PC-9 (cell line): ENCODE measurements around the gene TMEFF2. TPM values are rescaled to one million over a fixed set of nuclear protein-coding genes. Genes with fewer than 3 reads are reported as not detected.

ENCODE experiments used
- BruUV-seq: library from RNA; stranded (reverse); fragments of 400-500 nt; replicated peaks from 2 replicates; lab custom pipeline; 2021; lab: Mats Ljungman, UMichigan
- CTCF ChIA-PET: fragments of 300-600 bp; sonication (Branson Sonifier 250); formaldehyde crosslinking; loops from one replicate; lab custom pipeline; 2022; ENCODE audit warnings: antibody characterized with exemption; lab: Charles Lee
- POLR2A ChIA-PET: fragments of 300-600 bp; sonication (Branson Sonifier 250); formaldehyde crosslinking; loops from one replicate; lab custom pipeline; 2022; ENCODE audit warnings: antibody characterized with exemption; ENCODE audit not compliant: unreplicated experiment; lab: Charles Lee
- DNase-seq, 2 experiments: peaks; one replicate each; pipeline versions ENCODE4 v3.0.0 to v3.0.0-alpha.2; 2015 to 2022; ENCODE audit warnings: mixed read lengths in 1 of 2
- H2AFZ ChIP-seq: fragments of 200-600 bp; sonication (generic); 2 replicates; pipeline ENCODE4 v1.8.1; 2017; ENCODE audit warnings: antibody characterized with exemption
- H3F3A ChIP-seq: fragments of 200-600 bp; sonication (generic); 2 replicates; pipeline ENCODE4 v1.8.1; 2017; ENCODE audit warnings: antibody characterized with exemption, mild to moderate bottlenecking, low read depth; ENCODE audit not compliant: insufficient read depth
- H3K27ac ChIP-seq: fragments of 200-600 bp; sonication (generic); 2 replicates; pipeline ENCODE4 v1.6.1; 2016; ENCODE audit warnings: mixed run types
- H3K27me3 ChIP-seq: fragments of 200-600 bp; sonication (generic); 2 replicates; pipeline ENCODE4 v1.6.1; 2016; ENCODE audit warnings: low read depth, mixed run types; ENCODE audit not compliant: insufficient read depth
- H3K36me3 ChIP-seq: fragments of 200-600 bp; sonication (generic); 2 replicates; pipeline ENCODE4 v1.6.1; 2016; ENCODE audit warnings: low read depth, mixed run types
- H3K4me1 ChIP-seq: fragments of 200-600 bp; sonication (generic); replicated peaks from 2 replicates; pipeline ENCODE4 v1.6.1; 2016; ENCODE audit warnings: mixed run types; ENCODE audit not compliant: insufficient read depth
- H3K4me2 ChIP-seq: fragments of 200-600 bp; sonication (generic); 2 replicates; pipeline ENCODE4 v1.6.1; 2017; ENCODE audit warnings: mixed run types
- H3K4me3 ChIP-seq: fragments of 200-600 bp; sonication (generic); 2 replicates; pipeline ENCODE4 v1.6.1; 2016; ENCODE audit warnings: mixed run types
- H3K79me2 ChIP-seq: fragments of 200-600 bp; sonication (generic); 2 replicates; pipeline ENCODE4 v1.6.1; 2017; ENCODE audit warnings: low read depth, mixed run types
- H3K9me2 ChIP-seq: fragments of 200-600 bp; sonication (generic); 2 replicates; pipeline ENCODE4 v1.8.1; 2017; ENCODE audit warnings: mild to moderate bottlenecking; ENCODE audit not compliant: insufficient read depth
- H3K9me3 ChIP-seq: fragments of 200-600 bp; sonication (generic); 2 replicates; pipeline ENCODE4 v1.8.1; 2016; ENCODE audit warnings: low read depth; ENCODE audit not compliant: insufficient read depth
- H4K20me1 ChIP-seq: fragments of 200-600 bp; sonication (generic); 2 replicates; pipeline ENCODE4 v1.8.1; 2017; ENCODE audit not compliant: insufficient read depth
- CTCF ChIP-seq: fragments of 200-600 bp; sonication (generic); conservative IDR thresholded peaks from 2 replicates; pipeline ENCODE4 v1.6.1; 2017; ENCODE audit warnings: mixed run types, antibody characterized with exemption, mild to moderate bottlenecking, moderate library complexity
- EZH2 ChIP-seq: fragments of 200-600 bp; sonication (generic); IDR thresholded peaks from 2 replicates; pipeline ENCODE4 v1.8.0; 2017; ENCODE audit warnings: antibody characterized with exemption, low read depth
- intact Hi-C: fragments of 100-400 bp; cut with micrococcal nuclease; formaldehyde crosslinking; loops from one replicate; pipeline ENCODE4 v1.10.0; 2022; ENCODE audit not compliant: unreplicated experiment
- total RNA-seq: library from RNA; stranded (reverse); gene quantifications from 2 replicates; pipeline ENCODE4 v1.2.3, GENCODE V29; 2021

Gene TMEFF2
- total RNA-seq, 1 experiment from 2014 or later = not detected

GRCh38 chr2:191983186-191983585, 211.5 kb downstream of the TMEFF2 start:
- peak in 1 of 2 experiments; percentile 36 for DNase-seq
- H3K4me3 ChIP-seq = no peak overlapping the region
- no peaks in the 10 kb centered on the region for H3F3A ChIP-seq
- TF ChIP-seq CTCF (no peak), EZH2 (no peak)
- H3K27ac ChIP-seq = 0 out of 2 replicates have a peak overlapping the region, but pooled peaks have one; percentile 12
- BruUV-seq = no TSS peak
- 0 out of 2 replicates have a peak overlapping the region, but pooled peaks have one; percentile 7 for H3K4me2 ChIP-seq
- H3K9me3 ChIP-seq = no peaks in the 10 kb centered on the region
- POLR2A ChIA-PET = no interaction called here
- no peaks in the 10 kb centered on the region for H3K27me3 ChIP-seq
- intact Hi-C loops = no loop called here
- H2AFZ ChIP-seq = no peak overlapping the region
- H3K36me3 ChIP-seq = no peaks in the 10 kb centered on the region
- H4K20me1 ChIP-seq = no peaks in the 10 kb centered on the region
- CTCF ChIA-PET = no interaction called here
- H3K9me2 ChIP-seq = no peaks in the 10 kb centered on the region
- H3K79me2 ChIP-seq = no peaks in the 10 kb centered on the region
- H3K4me1 ChIP-seq = no peaks in the 10 kb centered on the region

- Histone ChIP-seq H3K36me3 (no peaks in the 10 kb centered on the region), H3K79me2 (no peaks in the 10 kb centered on the region), H4K20me1 (no peaks in the 10 kb centered on the region), H3K27me3 (no peaks in the 10 kb centered on the region), H3K9me2 (no peaks in the 10 kb centered on the region), H3K4me2 (no peak overlapping the region), H3K4me3 (no peak overlapping the region), H3K9me3 (no peaks in the 10 kb centered on the region), H2AFZ (no peak overlapping the region), H3K27ac (no peak overlapping the region), H3F3A (no peaks in the 10 kb centered on the region), H3K4me1 (no peaks in the 10 kb centered on the region)
- ChIA-PET CTCF (no interaction called here), POLR2A (no interaction called here)
- no peak for DNase-seq
- no TSS peak for BruUV-seq
- no peak for TF ChIP-seq CTCF
- TF ChIP-seq EZH2 = no peak
- intact Hi-C loops = no loop called here
These were observed 213.0 kb downstream of the TMEFF2 start for GRCh38 chr2:191981706-191982105.

GRCh38 chr2:191980483-191980882, 214.2 kb downstream of the TMEFF2 start:
- BruUV-seq = no TSS peak
- Histone ChIP-seq H3K36me3 (no peaks in the 10 kb centered on the region), H3K9me2 (no peaks in the 10 kb centered on the region), H3K4me2 (no peak overlapping the region), H3K4me1 (no peaks in the 10 kb centered on the region), H3K9me3 (no peaks in the 10 kb centered on the region), H3F3A (no peaks in the 10 kb centered on the region), H4K20me1 (no peaks in the 10 kb centered on the region), H3K27me3 (no peaks in the 10 kb centered on the region), H3K27ac (no peak overlapping the region), H3K4me3 (no peak overlapping the region), H3K79me2 (no peaks in the 10 kb centered on the region), H2AFZ (no peak overlapping the region)
- CTCF ChIA-PET = no interaction called here
- TF ChIP-seq CTCF (no peak), EZH2 (no peak)
- intact Hi-C loops = no loop called here
- POLR2A ChIA-PET = no interaction called here
- no peak for DNase-seq
